ENCODE measurements around the gene TP53BP1.

DNA sequence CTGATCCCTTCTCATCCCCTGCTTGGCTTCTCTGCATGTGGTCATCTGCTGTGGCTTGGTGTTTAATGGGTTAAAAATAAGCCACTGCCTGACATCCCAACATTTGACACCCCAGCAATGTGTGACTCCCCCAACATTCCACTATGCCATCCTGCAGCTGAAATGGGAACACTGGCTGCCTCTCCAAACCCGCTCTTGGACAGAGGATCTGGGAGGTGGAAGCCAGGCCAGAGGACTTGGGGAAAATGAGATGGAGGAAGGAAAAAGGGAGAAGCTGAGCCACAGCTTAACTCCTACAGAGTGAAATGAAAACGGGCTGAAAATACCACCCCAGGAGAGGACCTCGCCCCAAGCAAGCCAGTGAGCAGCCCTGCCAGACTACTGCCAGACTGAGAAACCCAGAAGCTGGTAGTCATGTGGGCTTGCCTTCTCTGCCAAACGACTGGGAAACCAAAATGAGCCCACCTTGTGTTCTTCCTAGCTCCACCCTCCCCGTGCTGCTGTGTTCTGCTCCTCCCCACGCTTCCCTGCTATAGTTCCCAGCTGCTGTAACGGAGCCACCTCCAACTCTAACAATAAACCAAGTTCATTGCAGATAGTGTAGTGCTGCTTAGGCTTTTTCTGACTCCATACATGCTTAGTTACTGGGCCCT lies 38.2 kb upstream of the TP53BP1 start:
- no peak for TF ChIP-seq POLR2AphosphoS5 (IDR thresholded peaks at IDR 0.05; ENCODE audit: low read depth, low read length)
- TF ChIP-seq TAF1 (IDR thresholded peaks at IDR 0.05; ENCODE audit: borderline replicate concordance, low read depth, low read length) = no peak
